PC-3 (cell line): ENCODE data around the gene CARHSP1. TPM values are rescaled to one million over a fixed set of nuclear protein-coding genes. Genes with fewer than 3 reads are reported as not detected.

ENCODE experiments used
- ATAC-seq: fragments of 200-7000 bp; cut with Tn5 transposase; 2 replicates; pipeline ENCODE4 v1.9.1; 2020; ENCODE audit warnings: mild to moderate bottlenecking, moderate library complexity
- BruUV-seq: library from RNA; stranded (reverse); fragments of 400-500 nt; replicated peaks from 2 replicates; lab custom pipeline; 2021; lab: Mats Ljungman, UMichigan
- CTCF ChIA-PET: fragments of 300-600 bp; sonication (Branson Sonifier 250); formaldehyde crosslinking; loops from one replicate; lab custom pipeline; 2022; ENCODE audit warnings: antibody characterized with exemption; lab: Charles Lee
- POLR2A ChIA-PET: fragments of 300-600 bp; sonication (Branson Sonifier 250); formaldehyde crosslinking; loops from one replicate; lab custom pipeline; 2022; ENCODE audit warnings: antibody characterized with exemption; ENCODE audit not compliant: unreplicated experiment; lab: Charles Lee
- DNase-seq: peaks from one replicate; pipeline ENCODE4 v3.0.0-alpha.2; 2015
- H2AFZ ChIP-seq: fragments of 300-600 bp; sonication (generic); 2 replicates; pipeline ENCODE4 v1.6.0; 2016; ENCODE audit warnings: antibody characterized with exemption, low read length
- H3F3A ChIP-seq: fragments of 300-600 bp; sonication (generic); one replicate; pipeline ENCODE4 v1.6.0; 2017; ENCODE audit warnings: antibody characterized with exemption, low read length, control low read depth, mild to moderate bottlenecking; ENCODE audit not compliant: unreplicated experiment
- H3K27ac ChIP-seq: fragments of 300-600 bp; sonication (generic); 2 replicates; pipeline ENCODE4 v1.5.1; 2016; ENCODE audit warnings: mild to moderate bottlenecking, low read length
- H3K27me3 ChIP-seq: fragments of 300-600 bp; sonication (generic); 2 replicates; pipeline ENCODE4 v1.6.1; 2016; ENCODE audit warnings: low read length, mixed read lengths
- H3K36me3 ChIP-seq: fragments of 300-600 bp; sonication (generic); 2 replicates; pipeline ENCODE4 v1.6.1; 2016; ENCODE audit warnings: low read depth, mixed run types, low read length, mixed read lengths
- H3K4me1 ChIP-seq: fragments of 300-600 bp; sonication (generic); 2 replicates; pipeline ENCODE4 v1.5.1; 2016; ENCODE audit warnings: low read length; ENCODE audit not compliant: insufficient read depth
- H3K4me2 ChIP-seq: fragments of 300-600 bp; sonication (generic); 2 replicates; pipeline ENCODE4 v1.6.0; 2016; ENCODE audit warnings: low read length
- H3K4me3 ChIP-seq: fragments of 300-600 bp; sonication (generic); 2 replicates; pipeline ENCODE4 v1.5.1; 2016; ENCODE audit warnings: mild to moderate bottlenecking, low read length, mixed read lengths
- H3K79me2 ChIP-seq: fragments of 300-600 bp; sonication (generic); 2 replicates; pipeline ENCODE4 v1.6.1; 2017; ENCODE audit warnings: low read length, mixed read lengths
- H3K9ac ChIP-seq: fragments of 300-600 bp; sonication (generic); 2 replicates; pipeline ENCODE4 v1.6.0; 2016; ENCODE audit warnings: mild to moderate bottlenecking, low read length
- H3K9me2 ChIP-seq: fragments of 300-600 bp; sonication (generic); replicated peaks from 2 replicates; pipeline ENCODE4 v1.6.1; 2016; ENCODE audit warnings: mixed run types, low read length, mixed read lengths
- H3K9me3 ChIP-seq: fragments of 300-600 bp; sonication (generic); 2 replicates; pipeline ENCODE4 v1.6.1; 2016; ENCODE audit warnings: low read length, mixed read lengths
- H4K20me1 ChIP-seq: fragments of 300-600 bp; sonication (generic); 2 replicates; pipeline ENCODE4 v1.6.1; 2016; ENCODE audit warnings: low read length, mixed read lengths
- CTCF ChIP-seq: fragments of 300-600 bp; sonication (generic); conservative IDR thresholded peaks from 2 replicates; pipeline ENCODE4 v1.5.1; 2017; ENCODE audit warnings: antibody characterized with exemption, low read depth, mild to moderate bottlenecking, low read length
- EZH2 ChIP-seq: fragments of 300-600 bp; sonication (generic); IDR thresholded peaks from one replicate; pipeline ENCODE4 v1.6.1; 2017; ENCODE audit warnings: antibody characterized with exemption, mild to moderate bottlenecking, low read length; ENCODE audit not compliant: unreplicated experiment
- EZH2phosphoT487 ChIP-seq: fragments of 300-600 bp; sonication (generic); IDR thresholded peaks from 2 replicates; pipeline ENCODE4 v1.6.1; 2018; ENCODE audit warnings: mild to moderate bottlenecking, antibody characterized with exemption, low read length, borderline replicate concordance
- intact Hi-C: fragments of 100-400 bp; cut with micrococcal nuclease; formaldehyde crosslinking; loops from 2 replicates; pipeline ENCODE4 v1.9.0; 2023
- total RNA-seq: library from RNA; depleted of rRNA; stranded (reverse); fragments of >200 nt; gene quantifications from 2 replicates; pipeline ENCODE4 v1.2.3, GENCODE V29; 2014

CARHSP1 gene
- total RNA-seq, 1 experiment from 2014 or later, result 142 TPM

GRCh38 chr16:8859913-8860881 lies 8.6 kb downstream of the CARHSP1 start:
- ATAC-seq (no peak), DNase-seq (no peak)
- Histone ChIP-seq H3K27ac (no peak overlapping the region), H3K79me2 (peaks cover 46% of the 10 kb centered on the region), H3F3A (no peaks in the 10 kb centered on the region), H3K4me2 (no peak overlapping the region), H3K9me2 (no peaks in the 10 kb centered on the region), H3K36me3 (0 out of 2 replicates have a peak, but pooled peaks cover under 1% of the 10 kb centered on the region), H3K4me3 (no peak overlapping the region), H3K27me3 (no peaks in the 10 kb centered on the region), H3K4me1 (peaks cover 3% of the 10 kb centered on the region; the same call in 1 of the 2 replicates), H2AFZ (no peak overlapping the region), H3K9me3 (no peaks in the 10 kb centered on the region), H4K20me1 (peaks cover 12% of the 10 kb centered on the region), H3K9ac (no peak overlapping the region)
- ChIA-PET POLR2A (no interaction called here), CTCF (no interaction called here)
- no TSS peak for BruUV-seq
- intact Hi-C loops, result no loop called here
- TF ChIP-seq CTCF (no peak), EZH2phosphoT487 (no peak), EZH2 (no peak)

- ATAC-seq (no peak), DNase-seq (no peak)
- no TSS peak for BruUV-seq
- peaks cover 36% of the 10 kb centered on the region for H3K79me2 ChIP-seq
- H3K27ac ChIP-seq, result no peak overlapping the region
- TF ChIP-seq EZH2, result no peak
- no peak overlapping the region for H3K9ac ChIP-seq
- ChIA-PET POLR2A (no interaction called here), CTCF (no interaction called here)
- no peaks in the 10 kb centered on the region for H3K9me3 ChIP-seq
- no peaks in the 10 kb centered on the region for H3K4me1 ChIP-seq
- H3K9me2 ChIP-seq, result no peaks in the 10 kb centered on the region
- 0 out of 2 replicates have a peak, but pooled peaks cover 4% of the 10 kb centered on the region for H3K36me3 ChIP-seq
- no peak overlapping the region for H3K4me3 ChIP-seq
- H3K4me2 ChIP-seq, result no peak overlapping the region
- intact Hi-C loops, result no loop called here
- H4K20me1 ChIP-seq, result peaks cover 9% of the 10 kb centered on the region
- no peaks in the 10 kb centered on the region for H3F3A ChIP-seq
- no peaks in the 10 kb centered on the region for H3K27me3 ChIP-seq
- no peak overlapping the region for H2AFZ ChIP-seq
Observed at GRCh38 chr16:8858994-8859912, 9.6 kb downstream of the CARHSP1 start.

- DNase-seq (no peak), ATAC-seq (no peak)
- H3K27ac ChIP-seq, result no peak overlapping the region
- TF ChIP-seq EZH2, result no peak
- TF ChIP-seq EZH2phosphoT487, result no peak
- no peak for TF ChIP-seq CTCF
- H4K20me1 ChIP-seq, result no peaks in the 10 kb centered on the region
- ChIA-PET CTCF (no interaction called here), POLR2A (no interaction called here)
- H3K4me1 ChIP-seq, result 0 out of 2 replicates have a peak, but pooled peaks cover under 1% of the 10 kb centered on the region
- H3F3A ChIP-seq, result no peaks in the 10 kb centered on the region
- H3K4me2 ChIP-seq, result no peak overlapping the region
- 0 out of 2 replicates have a peak, but pooled peaks cover 4% of the 10 kb centered on the region for H3K36me3 ChIP-seq
- intact Hi-C loops, result no loop called here
- no TSS peak for BruUV-seq
- no peaks in the 10 kb centered on the region for H3K9me2 ChIP-seq
- 0 out of 2 replicates have a peak, but pooled peaks cover 4% of the 10 kb centered on the region for H3K79me2 ChIP-seq
- H3K9me3 ChIP-seq, result no peaks in the 10 kb centered on the region
- no peak overlapping the region for H3K4me3 ChIP-seq
- no peak overlapping the region for H2AFZ ChIP-seq
- H3K9ac ChIP-seq, result no peak overlapping the region
- no peaks in the 10 kb centered on the region for H3K27me3 ChIP-seq
Observed at GRCh38 chr16:8855972-8856371, 12.8 kb downstream of the CARHSP1 start.
